Caco-2 (cell line): ENCODE measurements around the gene PFDN1. TPM values are rescaled to one million over a fixed set of nuclear protein-coding genes. Genes with fewer than 3 reads are reported as not detected.

Experiments
- BruUV-seq: library from RNA; stranded (reverse); fragments of 400-500 nt; replicated peaks from 2 replicates; lab custom pipeline; 2021; lab: Mats Ljungman, UMichigan
- CTCF ChIA-PET: fragments of 300-600 bp; sonication (Branson Sonifier 250); formaldehyde crosslinking; loops from one replicate; lab custom pipeline; 2022; ENCODE audit warnings: antibody characterized with exemption; lab: Charles Lee
- POLR2A ChIA-PET: fragments of 300-600 bp; sonication (Branson Sonifier 250); formaldehyde crosslinking; loops from one replicate; lab custom pipeline; 2022; ENCODE audit warnings: antibody characterized with exemption; lab: Charles Lee
- DNase-seq, 2 experiments: peaks; one replicate each; pipeline versions ENCODE4 v3.0.0 to v3.0.0-alpha.2; 2020 to 2022
- H3K27me3 ChIP-seq: replicated peaks from 2 replicates; pipeline ENCODE4 v1.6.0; 2011; ENCODE audit warnings: low read length; ENCODE audit not compliant: control insufficient read depth, insufficient read depth
- H3K36me3 ChIP-seq: 2 replicates; pipeline ENCODE4 v1.5.1; 2011; ENCODE audit warnings: low read length; ENCODE audit not compliant: control insufficient read depth, insufficient read depth
- H3K4me1 ChIP-seq: fragments of 250-450 bp; sonication (Bioruptor Pico); 2 replicates; pipeline ENCODE4 v1.5.1; 2020; ENCODE audit warnings: mild to moderate bottlenecking
- H3K4me3 ChIP-seq: 2 replicates; pipeline ENCODE4 v1.5.1; 2011; ENCODE audit warnings: low read depth, mild to moderate bottlenecking, control low read depth, low read length
- H3K9me3 ChIP-seq: fragments of 250-450 bp; sonication (Bioruptor Pico); 2 replicates; pipeline ENCODE4 v1.5.1; 2020; ENCODE audit warnings: mild to moderate bottlenecking, moderate library complexity
- H3K27ac Mint-ChIP-seq: one replicate; pipeline ENCODE4 v1.8.0; 2022; ENCODE audit warnings: mixed read lengths; ENCODE audit not compliant: unreplicated experiment
- H3K27me3 Mint-ChIP-seq: one replicate; pipeline ENCODE4 v1.8.0; 2022; ENCODE audit warnings: mixed read lengths; ENCODE audit not compliant: insufficient read depth, unreplicated experiment
- H3K36me3 Mint-ChIP-seq: one replicate; pipeline ENCODE4 v1.8.0; 2022; ENCODE audit warnings: mild to moderate bottlenecking, mixed read lengths; ENCODE audit not compliant: insufficient read depth, unreplicated experiment
- H3K4me1 Mint-ChIP-seq: one replicate; pipeline ENCODE4 v1.8.0; 2022; ENCODE audit warnings: low read depth, mixed read lengths; ENCODE audit not compliant: unreplicated experiment
- H3K4me3 Mint-ChIP-seq: one replicate; pipeline ENCODE4 v1.8.0; 2022; ENCODE audit warnings: mild to moderate bottlenecking, moderate library complexity, mixed read lengths; ENCODE audit not compliant: unreplicated experiment
- H3K9me3 Mint-ChIP-seq: one replicate; pipeline ENCODE4 v1.8.0; 2022; ENCODE audit warnings: mixed read lengths; ENCODE audit not compliant: unreplicated experiment
- intact Hi-C: fragments of 100-400 bp; cut with micrococcal nuclease; formaldehyde crosslinking; loops from one replicate; pipeline ENCODE4 v1.10.0; 2022; ENCODE audit not compliant: unreplicated experiment
- total RNA-seq: library from RNA; stranded (reverse); gene quantifications from 2 replicates; pipeline ENCODE4 v1.2.3, GENCODE V29; 2022
- TF ChIP-seq, protein P1 (sequence below), 2 experiments: fragments of 200-600 bp in 1 of 2; IDR thresholded peaks; 1 replicate in 1 of 2; 2 replicates in 1 of 2; pipeline versions ENCODE4 v1.5.1 to v1.8.0; 2011 to 2022; ENCODE audit warnings: antibody characterized with exemption in 1 of 2, control low read depth in 1 of 2, inconsistent platforms in 1 of 2, low read depth in 1 of 2, low read length in 1 of 2, mild to moderate bottlenecking in 1 of 2, moderate library complexity in 1 of 2; ENCODE audit not compliant: insufficient read depth in 1 of 2, severe bottlenecking in 1 of 2, unreplicated experiment in 1 of 2

PFDN1 gene
- total RNA-seq, 1 experiment from 2014 or later, result 81.1 TPM

DNA sequence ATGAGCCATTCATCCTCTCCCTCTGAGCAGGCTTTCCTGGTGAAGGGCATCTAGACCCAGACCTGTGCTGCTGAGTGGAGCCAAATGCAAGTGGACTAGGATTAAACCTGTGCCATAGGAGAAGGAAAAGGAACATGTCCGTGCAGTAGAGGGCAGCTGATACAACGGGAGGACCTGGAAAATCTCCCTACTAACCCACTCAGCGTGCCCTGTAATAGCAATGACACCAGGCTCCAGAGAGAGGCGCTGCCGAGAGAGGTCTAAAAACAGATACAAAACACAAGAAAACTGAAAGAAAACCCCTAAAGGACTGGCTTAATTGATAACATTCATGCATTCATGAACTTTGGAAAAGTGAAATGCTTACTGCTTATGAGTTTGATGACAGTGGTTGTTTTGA, 60.8 kb downstream of the PFDN1 start:
- CTCF ChIA-PET, result interaction anchor here (3.9 kb wide), 1 partner anchor 105 kb away, joined by 105 read pairs; the partner anchor contains the start of gene HBEGF
- POLR2A ChIA-PET, result interaction anchor here (1.8 kb wide), 1 partner anchor 104 kb away, joined by 11 read pairs; the partner anchor contains the start of gene HBEGF
- H3K27me3 ChIP-seq, result no peaks in the 10 kb centered on the region
- Mint-ChIP-seq H3K27me3 (no peaks in the 10 kb centered on the region), H3K4me1 (peaks cover 6% of the 10 kb centered on the region), H3K36me3 (peaks cover 34% of the 10 kb centered on the region), H3K4me3 (no peak overlapping the region), H3K27ac (peak overlapping the region; percentile 58), H3K9me3 (no peaks in the 10 kb centered on the region)
- peaks cover 22% of the 10 kb centered on the region for H3K4me1 ChIP-seq
- no TSS peak for BruUV-seq
- no peaks in the 10 kb centered on the region for H3K9me3 ChIP-seq
- H3K4me3 ChIP-seq, result no peak overlapping the region
- DNase-seq, result no peak
- intact Hi-C loops, result loop anchor here (5.0 kb wide), 2 partner anchors 60 to 475 kb away; partner anchors contain the start of gene PFDN1
- no peaks in the 10 kb centered on the region for H3K36me3 ChIP-seq
- TF ChIP-seq, protein P1, sequence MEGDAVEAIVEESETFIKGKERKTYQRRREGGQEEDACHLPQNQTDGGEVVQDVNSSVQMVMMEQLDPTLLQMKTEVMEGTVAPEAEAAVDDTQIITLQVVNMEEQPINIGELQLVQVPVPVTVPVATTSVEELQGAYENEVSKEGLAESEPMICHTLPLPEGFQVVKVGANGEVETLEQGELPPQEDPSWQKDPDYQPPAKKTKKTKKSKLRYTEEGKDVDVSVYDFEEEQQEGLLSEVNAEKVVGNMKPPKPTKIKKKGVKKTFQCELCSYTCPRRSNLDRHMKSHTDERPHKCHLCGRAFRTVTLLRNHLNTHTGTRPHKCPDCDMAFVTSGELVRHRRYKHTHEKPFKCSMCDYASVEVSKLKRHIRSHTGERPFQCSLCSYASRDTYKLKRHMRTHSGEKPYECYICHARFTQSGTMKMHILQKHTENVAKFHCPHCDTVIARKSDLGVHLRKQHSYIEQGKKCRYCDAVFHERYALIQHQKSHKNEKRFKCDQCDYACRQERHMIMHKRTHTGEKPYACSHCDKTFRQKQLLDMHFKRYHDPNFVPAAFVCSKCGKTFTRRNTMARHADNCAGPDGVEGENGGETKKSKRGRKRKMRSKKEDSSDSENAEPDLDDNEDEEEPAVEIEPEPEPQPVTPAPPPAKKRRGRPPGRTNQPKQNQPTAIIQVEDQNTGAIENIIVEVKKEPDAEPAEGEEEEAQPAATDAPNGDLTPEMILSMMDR (IDR thresholded peaks at IDR 0.05; ENCODE audit: insufficient read depth in 1 of 2, low read depth in 1 of 2, low read length in 1 of 2, severe bottlenecking in 1 of 2, unreplicated experiment in 1 of 2), result peak in 1 of 2 experiments; percentile 28

DNA sequence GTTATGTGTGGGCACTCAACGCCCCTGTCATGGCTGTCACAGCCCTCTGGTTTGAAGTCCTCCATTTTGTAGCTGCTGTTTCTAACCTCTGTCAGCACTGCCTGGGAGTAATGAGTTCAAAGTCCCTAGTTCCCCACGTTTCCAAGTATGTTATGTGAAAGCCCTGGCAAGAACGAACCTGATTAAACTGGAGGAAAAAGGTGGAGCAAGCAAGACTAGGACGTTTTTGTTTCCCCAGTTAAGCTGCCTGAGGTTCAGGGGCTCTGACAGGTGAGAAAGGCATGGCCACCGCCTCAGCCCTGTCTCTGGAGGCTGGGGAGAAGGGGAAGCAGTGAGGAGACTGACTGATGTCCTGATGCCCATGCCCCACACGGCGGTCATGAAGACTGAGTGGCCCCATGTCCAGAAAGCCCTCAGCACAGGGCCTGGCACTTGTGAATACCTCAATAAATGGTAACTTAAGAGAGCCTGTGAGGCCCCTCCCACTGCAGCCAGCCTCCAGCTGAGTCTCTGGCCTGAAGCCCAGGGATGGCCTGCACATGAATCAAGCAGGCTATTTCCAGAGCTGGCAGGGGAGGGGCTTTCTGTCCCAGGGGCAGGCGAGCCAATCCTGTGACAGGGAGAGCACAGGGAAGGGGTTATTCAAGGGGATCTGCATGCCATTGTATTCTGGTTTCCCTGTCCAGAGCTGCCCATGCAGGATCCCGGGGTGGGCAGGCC, 61.8 kb downstream of the PFDN1 start:
- ChIA-PET POLR2A (interaction anchor here (1.8 kb wide), 1 partner anchor 105 kb away, joined by 11 read pairs; the partner anchor contains the start of gene HBEGF), CTCF (interaction anchor here (0.5 to 2.8 kb wide), 5 partner anchors 25 to 164 kb away, joined by 3 to 53 read pairs (median 5); partner anchors contain the start of gene HBEGF)
- Histone ChIP-seq H3K27me3 (no peaks in the 10 kb centered on the region), H3K9me3 (no peaks in the 10 kb centered on the region), H3K36me3 (no peaks in the 10 kb centered on the region), H3K4me3 (no peak overlapping the region), H3K4me1 (peaks cover 29% of the 10 kb centered on the region)
- no TSS peak for BruUV-seq
- Mint-ChIP-seq H3K4me1 (peaks cover 8% of the 10 kb centered on the region), H3K4me3 (no peak overlapping the region), H3K27me3 (no peaks in the 10 kb centered on the region), H3K9me3 (no peaks in the 10 kb centered on the region), H3K27ac (peak overlapping the region; percentile 64), H3K36me3 (peaks cover 32% of the 10 kb centered on the region)
- intact Hi-C loops, result loop anchor here (1.0 to 5.0 kb wide), 3 partner anchors 61 to 476 kb away; partner anchors contain the start of genes HBEGF and PFDN1
- TF ChIP-seq, protein P1 (IDR thresholded peaks at IDR 0.05; ENCODE audit: insufficient read depth in 1 of 2, low read depth in 1 of 2, low read length in 1 of 2, severe bottlenecking in 1 of 2, unreplicated experiment in 1 of 2), result no peak
- peak in 1 of 2 experiments; percentile 69 for DNase-seq

DNA sequence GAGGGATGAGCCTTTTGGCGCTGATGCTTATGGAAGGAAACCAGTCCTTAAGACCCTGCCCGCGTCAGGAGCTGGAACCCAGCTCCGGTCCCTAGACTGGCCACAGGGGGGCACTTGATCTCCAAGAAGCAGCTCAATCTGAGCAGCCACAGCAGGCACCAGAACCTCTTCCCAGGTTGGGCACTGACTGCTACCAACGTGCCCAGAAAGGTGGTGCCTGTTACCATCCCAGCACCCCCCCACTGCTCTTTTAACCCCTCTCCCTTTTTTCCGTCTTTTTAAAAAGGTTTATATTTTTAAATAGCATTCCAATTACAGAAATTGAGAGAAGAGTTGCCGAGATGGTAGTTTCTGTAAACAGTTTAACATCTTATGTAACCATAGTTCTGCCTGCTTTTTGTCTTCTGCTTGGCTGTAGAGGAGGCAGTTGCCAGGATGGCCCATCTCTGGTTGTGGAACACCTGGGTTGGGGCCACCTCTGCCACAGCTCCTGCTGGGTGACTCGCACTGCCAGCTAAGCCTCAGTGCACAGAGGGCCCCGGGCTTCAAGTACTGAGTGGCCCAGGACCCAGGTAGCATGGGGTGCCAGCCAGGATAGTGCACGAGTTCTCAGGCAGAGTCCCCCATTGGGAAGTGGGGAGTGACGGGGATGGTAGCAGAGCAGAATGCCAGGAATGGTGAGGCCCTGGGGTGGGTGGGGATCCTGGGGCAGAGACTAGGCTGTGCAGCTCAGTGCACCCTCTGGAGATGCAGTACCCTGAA, 62.8 kb downstream of the PFDN1 start:
- H3K27me3 ChIP-seq, result no peaks in the 10 kb centered on the region
- ChIA-PET POLR2A (interaction anchor here (1.0 to 1.2 kb wide), 2 partner anchors 105 to 106 kb away, joined by 3 to 7 read pairs; partner anchors contain the start of gene HBEGF), CTCF (interaction anchor here (0.6 to 2.8 kb wide), 12 partner anchors 12 to 298 kb away, joined by 3 to 53 read pairs (median 6); partner anchors contain the start of gene HBEGF)
- no TSS peak for BruUV-seq
- no peak overlapping the region for H3K4me3 Mint-ChIP-seq
- no peaks in the 10 kb centered on the region for H3K9me3 ChIP-seq
- peak; percentile 64 to 66 for DNase-seq
- no peak overlapping the region for H3K4me3 ChIP-seq
- H3K27ac Mint-ChIP-seq, result peak overlapping the region; percentile 64
- H3K36me3 ChIP-seq, result no peaks in the 10 kb centered on the region
- peaks cover 15% of the 10 kb centered on the region for H3K4me1 Mint-ChIP-seq
- TF ChIP-seq, protein P1 (IDR thresholded peaks at IDR 0.05; ENCODE audit: insufficient read depth in 1 of 2, low read depth in 1 of 2, low read length in 1 of 2, severe bottlenecking in 1 of 2, unreplicated experiment in 1 of 2), result peak; percentile 58 to 59
- no peaks in the 10 kb centered on the region for H3K27me3 Mint-ChIP-seq
- H3K9me3 Mint-ChIP-seq, result no peaks in the 10 kb centered on the region
- intact Hi-C loops, result loop anchor here (1.0 to 5.0 kb wide), 4 partner anchors 62 to 477 kb away; partner anchors contain the start of genes CYSTM1, HBEGF and PFDN1
- peaks cover 37% of the 10 kb centered on the region for H3K4me1 ChIP-seq
- peaks cover 36% of the 10 kb centered on the region for H3K36me3 Mint-ChIP-seq
